ENCODE measurements around the gene SEC63.

DNA sequence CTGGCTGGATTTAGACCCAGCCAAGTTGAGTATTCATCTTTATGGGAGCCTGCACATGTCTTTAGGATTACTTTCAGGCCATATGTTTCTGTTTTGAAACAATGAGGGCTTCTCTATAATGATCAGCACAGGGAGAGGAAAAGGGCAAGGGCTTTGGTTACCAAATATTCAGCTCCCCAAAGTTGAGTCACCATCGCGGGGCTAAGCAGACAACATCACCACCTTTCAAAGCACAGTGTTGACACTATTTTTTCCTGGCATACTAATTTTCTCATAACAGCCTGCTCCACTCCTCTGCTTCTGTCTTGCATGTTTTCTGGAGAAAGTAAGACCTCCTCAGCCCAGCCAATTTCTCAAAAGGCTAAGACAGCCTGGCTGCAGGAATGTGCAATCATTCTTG lies 138.8 kb downstream of the SEC63 start:
- TF ChIP-seq CTCF (IDR thresholded peaks at IDR 0.05; ENCODE audit: low read length) (no peak), EZH2 (IDR thresholded peaks at IDR 0.05; ENCODE audit: borderline replicate concordance, low read length) (no peak)

Data from OCI-LY1 (cell line).